D721Med (cell line): Measurements from ENCODE around the gene ATXN2L.

Source experiments
- DNase-seq: peaks from one replicate; pipeline ENCODE4 v3.0.0; 2011; ENCODE audit warnings: low spot score; ENCODE audit not compliant: insufficient read length
- FAIRE-seq: peaks from 2 replicates; lab custom pipeline; 2011; peaks lifted over from hg19 to GRCh38; lab: Jason Lieb, UNC
- TF ChIP-seq, protein P1 (sequence below): IDR thresholded peaks from 2 replicates; pipeline ENCODE4 v1.5.1; 2012; ENCODE audit warnings: mild to moderate bottlenecking, control low read depth; ENCODE audit not compliant: insufficient read depth; ENCODE audit errors: missing control alignments

ATXN2L gene

DNA sequence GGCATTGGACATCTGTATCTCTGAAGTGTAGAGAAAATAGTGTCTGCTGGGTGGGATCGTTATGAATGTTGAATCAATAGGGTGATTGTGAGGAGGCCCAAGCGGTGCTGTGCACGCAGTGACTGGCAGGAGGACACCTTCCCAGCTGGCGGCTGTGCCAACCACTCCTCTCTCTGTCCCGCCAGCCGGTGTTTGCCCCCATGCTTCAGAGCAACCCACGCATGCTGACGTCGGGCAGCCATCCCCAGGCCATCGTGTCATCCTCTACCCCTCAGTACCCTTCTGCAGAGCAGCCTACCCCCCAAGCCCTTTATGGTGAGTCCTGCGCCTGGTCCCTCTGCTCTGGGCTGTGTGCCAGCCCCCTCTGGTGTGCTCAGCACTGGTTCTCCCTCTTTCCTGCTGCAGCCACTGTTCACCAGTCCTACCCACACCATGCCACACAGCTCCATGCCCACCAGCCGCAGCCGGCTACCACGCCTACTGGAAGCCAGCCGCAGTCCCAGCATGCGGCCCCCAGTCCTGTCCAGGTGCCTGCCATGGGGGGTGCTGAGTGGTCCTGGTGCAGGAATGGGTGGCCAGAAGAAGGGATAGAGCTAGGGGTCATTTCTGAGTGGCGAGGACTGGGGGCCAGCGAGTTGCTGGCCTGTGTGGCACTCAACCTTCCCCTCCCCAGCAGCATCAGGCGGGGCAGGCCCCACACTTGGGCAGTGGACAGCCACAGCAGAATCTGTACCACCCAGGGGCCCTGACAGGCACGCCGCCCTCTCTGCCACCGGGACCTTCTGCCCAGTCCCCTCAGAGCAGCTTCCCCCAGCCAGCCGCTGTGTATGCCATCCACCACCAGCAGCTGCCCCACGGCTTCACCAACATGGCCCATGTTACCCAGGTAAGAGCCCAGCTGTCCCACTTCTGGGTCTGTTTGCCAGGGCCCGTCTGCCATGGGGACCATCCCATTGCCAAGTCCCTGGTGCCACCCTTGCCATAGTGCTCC lies 12.4 kb downstream of the ATXN2L start:
- no peak for FAIRE-seq
- no peak for DNase-seq
- TF ChIP-seq, protein P1, sequence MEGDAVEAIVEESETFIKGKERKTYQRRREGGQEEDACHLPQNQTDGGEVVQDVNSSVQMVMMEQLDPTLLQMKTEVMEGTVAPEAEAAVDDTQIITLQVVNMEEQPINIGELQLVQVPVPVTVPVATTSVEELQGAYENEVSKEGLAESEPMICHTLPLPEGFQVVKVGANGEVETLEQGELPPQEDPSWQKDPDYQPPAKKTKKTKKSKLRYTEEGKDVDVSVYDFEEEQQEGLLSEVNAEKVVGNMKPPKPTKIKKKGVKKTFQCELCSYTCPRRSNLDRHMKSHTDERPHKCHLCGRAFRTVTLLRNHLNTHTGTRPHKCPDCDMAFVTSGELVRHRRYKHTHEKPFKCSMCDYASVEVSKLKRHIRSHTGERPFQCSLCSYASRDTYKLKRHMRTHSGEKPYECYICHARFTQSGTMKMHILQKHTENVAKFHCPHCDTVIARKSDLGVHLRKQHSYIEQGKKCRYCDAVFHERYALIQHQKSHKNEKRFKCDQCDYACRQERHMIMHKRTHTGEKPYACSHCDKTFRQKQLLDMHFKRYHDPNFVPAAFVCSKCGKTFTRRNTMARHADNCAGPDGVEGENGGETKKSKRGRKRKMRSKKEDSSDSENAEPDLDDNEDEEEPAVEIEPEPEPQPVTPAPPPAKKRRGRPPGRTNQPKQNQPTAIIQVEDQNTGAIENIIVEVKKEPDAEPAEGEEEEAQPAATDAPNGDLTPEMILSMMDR, result no peak

GRCh38 chr16:28835864-28836760 lies 13.3 kb downstream of the ATXN2L start:
- DNase-seq, result no peak
- TF ChIP-seq, protein P1, result no peak
- no peak for FAIRE-seq

DNA sequence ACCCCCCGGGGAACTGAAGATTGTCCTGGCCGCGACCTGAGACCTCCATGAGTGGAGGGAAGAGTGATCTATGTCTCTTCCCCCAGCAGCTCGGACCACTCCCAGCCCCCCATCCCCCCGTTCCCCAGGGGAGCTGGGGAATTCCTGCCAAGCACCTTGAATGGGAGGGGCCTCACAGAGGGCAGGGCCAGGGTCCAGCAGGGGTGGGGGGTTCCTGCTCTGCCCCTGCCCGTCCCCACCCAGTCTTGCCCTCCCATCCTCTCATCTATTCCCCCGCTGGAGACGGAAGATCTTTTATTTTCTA lies 13.9 kb downstream of the ATXN2L start:
- FAIRE-seq (no peak), DNase-seq (no peak)
- TF ChIP-seq, protein P1, result no peak

DNA sequence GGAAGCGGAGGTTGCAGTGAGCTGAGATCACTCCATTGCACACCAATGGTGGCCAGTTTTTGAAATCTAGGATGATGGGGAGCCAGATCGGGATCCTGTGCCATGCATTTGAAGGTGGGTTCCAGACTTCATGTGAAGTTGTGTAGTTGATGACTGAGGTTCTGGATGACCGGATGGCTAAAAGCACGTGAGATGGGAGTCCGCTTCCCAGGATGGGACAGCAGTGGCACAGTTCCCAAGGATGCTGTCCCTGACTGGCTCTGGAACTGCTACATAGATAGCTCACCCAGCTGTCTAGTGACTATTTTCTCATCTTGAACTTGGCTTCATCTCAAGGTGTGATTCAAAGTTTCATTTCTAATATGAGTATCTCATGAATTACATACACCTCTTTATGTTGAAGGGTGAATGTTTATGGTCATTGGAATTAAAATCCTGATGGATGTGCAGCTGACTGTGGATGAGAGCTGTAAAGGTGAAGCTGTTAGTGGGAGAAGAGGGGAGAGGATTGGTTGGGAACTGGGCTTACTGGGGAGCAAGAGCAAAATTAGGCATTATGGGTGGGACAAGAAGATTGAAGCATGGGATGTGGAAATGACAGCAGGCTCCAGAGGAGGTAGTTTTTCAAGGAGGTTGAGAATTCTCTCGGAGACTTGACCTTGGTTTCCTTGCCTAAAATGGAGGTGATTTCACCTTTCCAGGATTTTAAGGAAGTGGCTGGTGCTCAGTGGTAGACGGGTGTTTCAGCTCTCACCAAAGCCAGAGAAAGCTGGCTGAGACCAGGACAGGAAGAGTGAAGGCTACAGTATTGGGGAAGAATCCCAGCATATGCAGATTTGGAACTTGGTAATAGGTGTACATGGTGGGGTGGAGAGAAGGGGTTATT lies 15.1 kb downstream of the ATXN2L start:
- DNase-seq, result no peak
- TF ChIP-seq, protein P1, result no peak
- FAIRE-seq, result no peak

- TF ChIP-seq, protein P1, result no peak
- FAIRE-seq (no peak), DNase-seq (no peak)
Measured at GRCh38 chr16:28838558-28838918, 15.7 kb downstream of the ATXN2L start.

GRCh38 chr16:28839004-28839639 lies 16.3 kb downstream of the ATXN2L start:
- DNase-seq (no peak), FAIRE-seq (no peak)
- TF ChIP-seq, protein P1, result no peak
